Activated CD8-positive, alpha-beta memory T cell treated with anti-CD3 and anti-CD28 coated beads, Interleukin-2, amount 50 U/mL, for 24 hours (primary cell): ENCODE measurements around the gene FERMT1.
"Not testable (repeated sequence)": the region's sequence is repeated elsewhere in the genome, so short reads cannot be mapped to it uniquely, and the experiment has no call there.

Experiments
- DNase-seq: peaks from one replicate; pipeline ENCODE4 v3.0.0-alpha.2; 2020; ENCODE audit errors: extremely low read depth

Gene FERMT1

GRCh38 chr20:6116758-6117157 is 6.1 kb downstream of the FERMT1 start:
- DNase-seq = no peak

- no peak for DNase-seq
Measured at GRCh38 chr20:6115221-6115895, 7.5 kb downstream of the FERMT1 start.

- DNase-seq = no peak
Measured at GRCh38 chr20:6114696-6115095, 8.1 kb downstream of the FERMT1 start.

- DNase-seq = no peak
Measured at GRCh38 chr20:6113951-6114350, 8.9 kb downstream of the FERMT1 start.

- DNase-seq = not testable (repeated sequence)
Measured at GRCh38 chr20:6112965-6113364, 9.9 kb downstream of the FERMT1 start.

GRCh38 chr20:6108330-6108729 is 14.5 kb downstream of the FERMT1 start:
- no peak for DNase-seq

- DNase-seq = no peak
Measured at GRCh38 chr20:6104493-6105188, 18.2 kb downstream of the FERMT1 start.

- DNase-seq = no peak
Measured at GRCh38 chr20:6103301-6103700, 19.5 kb downstream of the FERMT1 start.

- no peak for DNase-seq
Measured at GRCh38 chr20:6101346-6101745, 21.5 kb downstream of the FERMT1 start.

- no peak for DNase-seq
Measured at GRCh38 chr20:6100246-6100645, 22.6 kb downstream of the FERMT1 start.

GRCh38 chr20:6099819-6100218 is 23.0 kb downstream of the FERMT1 start:
- DNase-seq = no peak

GRCh38 chr20:6095409-6095808 is 27.4 kb downstream of the FERMT1 start:
- DNase-seq = no peak

GRCh38 chr20:6094565-6094964 is 28.3 kb downstream of the FERMT1 start:
- no peak for DNase-seq

- no peak for DNase-seq
Measured at GRCh38 chr20:6094063-6094462, 28.8 kb downstream of the FERMT1 start.

GRCh38 chr20:6091661-6092060 is 31.2 kb downstream of the FERMT1 start:
- no peak for DNase-seq

GRCh38 chr20:6086868-6087267 is 36.0 kb downstream of the FERMT1 start:
- DNase-seq = no peak

- DNase-seq = no peak
Measured at GRCh38 chr20:6083926-6084325, 38.9 kb downstream of the FERMT1 start.

GRCh38 chr20:6081236-6081635 is 41.6 kb downstream of the FERMT1 start:
- DNase-seq = no peak

GRCh38 chr20:6079016-6079415 is 43.8 kb downstream of the FERMT1 start:
- no peak for DNase-seq

- DNase-seq = no peak
Measured at GRCh38 chr20:6075428-6076219, 47.2 kb downstream of the FERMT1 start.

- no peak for DNase-seq
Measured at GRCh38 chr20:6074784-6075183, 48.0 kb downstream of the FERMT1 start.

GRCh38 chr20:6074145-6074561 is 48.7 kb downstream of the FERMT1 start:
- no peak for DNase-seq
